Breast epithelium (tissue), 3 donors: ENCODE results near the gene SCGN.

Experiments
- CTCF ChIP-seq, 3 donors: fragments of 450-650 bp; IDR thresholded peaks; one replicate each; pipeline ENCODE4 v1.5.1; 2016 to 2017; ENCODE audit warnings: antibody characterized with exemption in 3 of 3, mild to moderate bottlenecking in 3 of 3, moderate library complexity in 3 of 3
- POLR2A ChIP-seq: fragments of 450-650 bp; IDR thresholded peaks from one replicate; pipeline ENCODE4 v1.6.1; 2016; ENCODE audit warnings: antibody characterized with exemption, mild to moderate bottlenecking, moderate library complexity
- POLR2AphosphoS5 ChIP-seq, 3 donors: sonication (generic); formaldehyde crosslinking; IDR thresholded peaks; one replicate each; pipeline ENCODE4 v1.6.1; 2017; ENCODE audit warnings: antibody characterized with exemption in 3 of 3

DNA sequence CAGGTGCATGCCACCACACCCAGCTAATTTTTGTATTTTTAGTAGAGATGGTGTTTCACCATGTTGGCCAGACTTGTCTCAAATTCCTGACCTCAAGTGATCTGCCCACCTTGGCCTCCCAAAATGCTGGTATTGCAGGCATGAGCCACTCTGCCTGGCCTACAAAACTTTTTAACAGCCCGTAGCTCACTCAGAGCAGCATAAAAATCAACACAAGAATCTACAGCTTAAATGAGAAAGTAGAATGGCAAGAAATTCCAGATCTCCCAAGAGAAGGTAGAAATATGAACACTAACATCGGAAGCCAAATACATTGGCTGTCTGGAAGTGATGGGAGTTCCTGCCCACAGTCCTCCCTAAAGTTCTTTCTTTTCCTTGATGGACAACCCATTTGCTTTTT lies 43.7 kb downstream of the SCGN start:
- TF ChIP-seq POLR2A (no peak), CTCF (IDR thresholded peaks at IDR 0.05) (no peak), POLR2AphosphoS5 (IDR thresholded peaks at IDR 0.05) (no peak)
